GM04503 (cell line): ENCODE measurements around the gene ASIC3.
"Not testable (repeated sequence)": the region's sequence is repeated elsewhere in the genome, so short reads cannot be mapped to it uniquely, and the experiment has no call there.

Source experiments
- DNase-seq: peaks from one replicate; pipeline ENCODE4 v3.0.0-alpha.2; 2012; ENCODE audit warnings: low read depth

The ASIC3 gene

GRCh38 chr7:151013733-151014497 lies 34.4 kb upstream of the ASIC3 start:
- DNase-seq: peak; percentile 15

GRCh38 chr7:151014950-151015349 lies 33.4 kb upstream of the ASIC3 start:
- DNase-seq: no peak

GRCh38 chr7:151015967-151016366 lies 32.4 kb upstream of the ASIC3 start:
- DNase-seq: no peak

GRCh38 chr7:151016505-151016904 lies 31.8 kb upstream of the ASIC3 start:
- no peak for DNase-seq

- DNase-seq: no peak
Observed at GRCh38 chr7:151016942-151017341, 31.4 kb upstream of the ASIC3 start.

GRCh38 chr7:151017370-151017952 lies 30.9 kb upstream of the ASIC3 start:
- no peak for DNase-seq

GRCh38 chr7:151017953-151018420 lies 30.3 kb upstream of the ASIC3 start:
- DNase-seq: no peak

- DNase-seq: no peak
Observed at GRCh38 chr7:151018421-151019129, 29.8 kb upstream of the ASIC3 start.

- DNase-seq: no peak
Observed at GRCh38 chr7:151019130-151019447, 29.2 kb upstream of the ASIC3 start.

GRCh38 chr7:151020231-151020630 lies 28.1 kb upstream of the ASIC3 start:
- no peak for DNase-seq

- no peak for DNase-seq
Observed at GRCh38 chr7:151023232-151023631, 25.1 kb upstream of the ASIC3 start.

GRCh38 chr7:151024435-151025056 lies 23.8 kb upstream of the ASIC3 start, which contains the start of gene ATG9B:
Gene ATG9B, minus strand, starts transcription at chr7:151024494. Its CDS starts 71 bp downstream, at chr7:151024423.
- DNase-seq: no peak

GRCh38 chr7:151025924-151026671 lies 22.2 kb upstream of the ASIC3 start:
- no peak for DNase-seq

GRCh38 chr7:151026771-151027727 lies 21.3 kb upstream of the ASIC3 start:
- not testable (repeated sequence) for DNase-seq

- not testable (repeated sequence) for DNase-seq
Observed at GRCh38 chr7:151027728-151028130, 20.6 kb upstream of the ASIC3 start.

GRCh38 chr7:151028131-151028947 lies 20.0 kb upstream of the ASIC3 start, which contains the start of gene ABCB8:
Gene ABCB8, plus strand, starts transcription at chr7:151028450. Its CDS starts 66 bp downstream, at chr7:151028516.
- peak; percentile 95 for DNase-seq

GRCh38 chr7:151028948-151029501 lies 19.3 kb upstream of the ASIC3 start:
- DNase-seq: no peak

GRCh38 chr7:151031011-151031410 lies 17.3 kb upstream of the ASIC3 start:
- no peak for DNase-seq
